ENCODE measurements around the gene GRIN1.
"Not testable (repeated sequence)": the region's sequence is repeated elsewhere in the genome, so short reads cannot be mapped to it uniquely, and the experiment has no call there.

GRIN1 gene

DNA sequence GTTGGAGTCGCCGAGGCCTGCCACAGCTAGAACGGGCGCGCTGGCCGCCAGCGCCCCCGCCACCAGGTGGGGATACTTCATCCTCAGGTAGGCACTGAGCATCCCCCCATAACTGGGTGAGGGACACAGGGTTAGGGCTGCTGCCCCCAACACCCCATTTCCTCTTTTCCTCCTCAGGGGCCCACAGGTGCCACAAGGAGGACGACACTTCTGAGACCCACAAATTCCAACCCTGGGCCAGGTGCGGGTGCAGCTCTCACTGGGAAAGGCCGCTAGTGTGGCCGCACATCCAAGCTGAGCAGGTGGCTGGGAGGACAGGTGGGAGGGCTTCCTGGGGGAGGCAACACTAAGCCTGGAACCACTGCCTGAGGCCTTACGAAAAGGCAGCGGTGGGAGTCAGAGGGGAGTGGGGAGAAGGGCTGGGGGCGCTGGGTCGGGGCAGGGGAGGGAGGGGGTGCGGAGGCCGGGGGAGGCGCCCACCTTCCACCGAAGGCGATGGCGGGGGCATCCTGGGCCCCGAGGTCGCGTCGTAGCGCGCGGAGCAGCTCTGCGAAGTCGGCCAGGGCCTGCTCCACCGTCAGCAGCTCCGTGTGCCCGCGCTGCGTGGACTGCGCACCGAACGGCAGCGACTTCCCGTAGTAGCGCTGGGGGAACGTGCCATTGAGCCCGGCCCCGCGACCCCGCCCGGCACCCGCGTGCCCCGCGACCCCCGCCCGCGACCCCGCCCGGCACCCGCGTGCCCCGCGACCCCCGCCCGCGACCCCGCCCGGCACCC lies 25.4 kb upstream of the GRIN1 start:
- Histone ChIP-seq H3K27ac (ENCODE audit: low read depth, low read length) (no peak overlapping the region), H3K36me3 (ENCODE audit: control insufficient read depth, insufficient read depth, low read length) (peaks cover 14% of the 10 kb centered on the region), H3K4me1 (ENCODE audit: control insufficient read depth, insufficient read depth, low read length) (no peaks in the 10 kb centered on the region), H3K4me3 (ENCODE audit: low read depth, low read length) (no peak overlapping the region), H3K9ac (ENCODE audit: low read depth, low read length) (no peak overlapping the region), H3K9me3 (ENCODE audit: control insufficient read depth, insufficient read depth, low read length) (no peaks in the 10 kb centered on the region), H3K27me3 (ENCODE audit: control insufficient read depth, insufficient read depth, low read length) (peaks cover 29% of the 10 kb centered on the region)

DNA sequence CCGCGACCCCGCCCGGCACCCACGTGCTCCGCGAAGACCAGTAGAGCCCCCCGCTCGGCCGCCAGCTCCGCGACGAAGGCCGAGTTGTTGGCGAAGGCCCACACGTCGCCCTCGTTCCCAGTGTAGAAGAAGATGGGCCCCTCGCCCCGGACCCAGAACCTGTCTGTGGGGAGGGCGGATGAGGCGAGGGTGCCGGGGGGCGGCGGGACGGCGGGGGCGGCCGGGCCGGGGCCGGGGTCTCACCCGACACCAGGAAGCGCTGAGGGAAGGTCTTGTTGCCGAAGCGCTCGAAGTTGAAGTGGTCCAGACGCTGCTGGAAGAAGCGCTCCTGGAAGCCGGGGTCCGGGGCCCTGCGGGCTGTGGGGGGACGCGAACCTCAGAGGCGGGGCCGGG lies 24.7 kb upstream of the GRIN1 start:
- H3K27me3 ChIP-seq (ENCODE audit: control insufficient read depth, insufficient read depth, low read length), result peaks cover 29% of the 10 kb centered on the region
- H3K4me1 ChIP-seq (ENCODE audit: control insufficient read depth, insufficient read depth, low read length), result no peaks in the 10 kb centered on the region
- 0 out of 2 replicates have a peak, but pooled peaks cover 7% of the 10 kb centered on the region for H3K36me3 ChIP-seq (ENCODE audit: control insufficient read depth, insufficient read depth, low read length)
- H3K9me3 ChIP-seq (ENCODE audit: control insufficient read depth, insufficient read depth, low read length), result no peaks in the 10 kb centered on the region
- H3K27ac ChIP-seq (ENCODE audit: low read depth, low read length), result no peak overlapping the region
- H3K4me3 ChIP-seq (ENCODE audit: low read depth, low read length), result peak overlapping the region; percentile 47; the same call in 1 of the 2 replicates
- H3K9ac ChIP-seq (ENCODE audit: low read depth, low read length), result no peak overlapping the region

DNA sequence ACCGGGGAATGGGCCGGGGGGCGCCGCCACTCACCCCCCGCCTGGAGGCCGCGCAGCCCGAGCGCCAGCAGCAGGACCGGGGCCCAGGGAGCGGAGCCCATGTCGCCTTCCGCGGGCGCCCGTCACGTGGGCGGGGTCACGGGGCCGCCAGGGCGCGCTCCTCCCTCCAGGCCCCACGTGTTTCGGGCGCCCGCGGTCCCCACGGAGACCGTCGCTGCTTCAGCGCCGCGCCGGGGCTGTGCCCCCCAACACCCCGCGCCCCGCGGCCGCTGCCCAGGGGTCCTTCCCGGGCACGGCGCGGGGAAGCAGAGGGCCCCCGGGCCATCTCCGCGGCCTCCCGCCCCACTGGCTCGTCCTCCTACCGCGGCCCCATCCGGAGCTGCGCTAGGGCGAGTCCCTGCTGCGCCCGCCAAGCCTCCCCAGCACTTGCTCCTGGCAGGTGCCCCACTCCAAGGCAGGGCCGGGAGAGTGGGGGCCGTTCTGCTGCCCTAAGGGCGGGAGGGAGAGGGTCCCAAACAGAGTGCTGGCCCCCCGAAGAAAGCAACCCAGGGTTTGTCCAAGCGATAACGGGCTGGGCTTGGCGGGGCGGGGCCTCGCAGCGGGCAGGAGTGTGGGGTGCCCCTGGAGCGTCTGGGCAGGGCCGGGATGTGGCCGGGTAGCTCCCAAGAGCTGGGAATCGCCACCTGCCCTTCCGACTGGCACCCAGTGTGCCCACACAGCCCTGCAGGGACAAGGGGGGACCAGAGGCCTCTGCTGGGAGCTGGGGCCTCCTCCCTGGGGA lies 24.2 kb upstream of the GRIN1 start, which contains the start of gene DPP7:
DPP7 (minus strand) TSS at position 121 of the 781 bp plus-strand sequence; CDS start at position 101, 20 bp downstream.
- Histone ChIP-seq H3K9ac (ENCODE audit: low read depth, low read length) (no peak within 1 kb of the TSS), H3K9me3 (ENCODE audit: control insufficient read depth, insufficient read depth, low read length) (no peaks in the 10 kb centered on the region), H3K27me3 (ENCODE audit: control insufficient read depth, insufficient read depth, low read length) (peaks cover 29% of the 10 kb centered on the region), H3K4me3 (ENCODE audit: low read depth, low read length) (peak within 1 kb of the TSS; percentile 47; the same call in 1 of the 2 replicates), H3K27ac (ENCODE audit: low read depth, low read length) (no peak within 1 kb of the TSS), H3K36me3 (ENCODE audit: control insufficient read depth, insufficient read depth, low read length) (0 out of 2 replicates have a peak, but pooled peaks cover 4% of the 10 kb centered on the region), H3K4me1 (ENCODE audit: control insufficient read depth, insufficient read depth, low read length) (no peaks in the 10 kb centered on the region)

DNA sequence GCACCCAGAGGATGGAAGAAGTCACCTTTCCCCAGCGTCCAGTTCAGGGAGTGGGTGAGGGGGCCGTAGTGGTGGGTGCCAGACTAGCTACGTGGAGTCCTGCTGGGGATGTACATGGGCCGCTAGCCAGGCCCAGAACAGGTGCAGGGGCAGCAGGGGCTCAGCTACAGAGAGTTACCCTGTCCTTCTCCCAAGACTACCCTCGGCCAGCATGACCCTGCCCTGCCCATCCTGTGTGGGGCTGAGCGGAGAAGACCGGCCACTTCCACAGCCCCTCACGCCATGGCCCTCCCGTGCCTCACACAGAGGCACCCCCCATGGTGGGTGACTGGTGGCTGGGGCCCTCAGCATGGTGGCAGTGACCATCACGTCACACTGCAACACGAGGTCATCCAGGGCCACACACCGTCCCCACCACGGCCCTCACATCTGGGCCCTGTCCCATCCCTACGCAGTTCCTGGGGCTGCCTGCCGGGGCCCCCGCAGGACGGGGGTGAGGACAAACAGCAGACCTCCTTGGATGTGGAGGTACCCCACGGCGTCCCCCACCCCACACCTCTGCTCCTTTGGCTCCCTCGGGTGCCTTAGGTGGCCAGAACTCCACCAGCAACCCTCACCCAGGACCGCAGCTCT lies 23.4 kb upstream of the GRIN1 start:
- Histone ChIP-seq H3K4me3 (ENCODE audit: low read depth, low read length) (no peak overlapping the region), H3K9ac (ENCODE audit: low read depth, low read length) (no peak overlapping the region), H3K4me1 (ENCODE audit: control insufficient read depth, insufficient read depth, low read length) (no peaks in the 10 kb centered on the region), H3K9me3 (ENCODE audit: control insufficient read depth, insufficient read depth, low read length) (no peaks in the 10 kb centered on the region), H3K36me3 (ENCODE audit: control insufficient read depth, insufficient read depth, low read length) (no peaks in the 10 kb centered on the region), H3K27me3 (ENCODE audit: control insufficient read depth, insufficient read depth, low read length) (peaks cover 29% of the 10 kb centered on the region), H3K27ac (ENCODE audit: low read depth, low read length) (no peak overlapping the region)

- Histone ChIP-seq H3K4me1 (ENCODE audit: control insufficient read depth, insufficient read depth, low read length) (no peaks in the 10 kb centered on the region), H3K9ac (ENCODE audit: low read depth, low read length) (no peak overlapping the region), H3K9me3 (ENCODE audit: control insufficient read depth, insufficient read depth, low read length) (no peaks in the 10 kb centered on the region), H3K27me3 (ENCODE audit: control insufficient read depth, insufficient read depth, low read length) (peaks cover 29% of the 10 kb centered on the region), H3K27ac (ENCODE audit: low read depth, low read length) (no peak overlapping the region), H3K4me3 (ENCODE audit: low read depth, low read length) (no peak overlapping the region), H3K36me3 (ENCODE audit: control insufficient read depth, insufficient read depth, low read length) (no peaks in the 10 kb centered on the region)
Observed at GRCh38 chr9:137116027-137116507, 22.9 kb upstream of the GRIN1 start.

DNA sequence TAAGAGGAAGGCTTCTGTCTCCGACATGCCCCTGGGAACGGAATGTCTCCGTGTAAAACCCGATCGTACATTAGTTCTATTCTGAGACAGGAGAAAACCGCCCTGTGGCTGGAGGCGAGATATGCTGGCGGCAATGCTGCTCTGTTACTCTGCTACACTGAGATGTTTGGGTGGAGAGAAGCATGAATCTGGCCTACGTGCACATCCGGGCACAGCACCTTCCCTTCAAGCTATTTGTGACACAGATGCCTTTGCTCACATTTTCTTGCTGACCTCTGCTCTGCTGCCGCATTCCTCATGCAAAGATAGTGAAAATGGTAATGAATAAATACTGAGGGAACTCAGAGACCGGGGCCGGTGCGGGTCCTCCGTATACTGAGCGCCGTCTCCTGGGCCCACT lies 22.2 kb upstream of the GRIN1 start:
- H3K9me3 ChIP-seq (ENCODE audit: control insufficient read depth, insufficient read depth, low read length), result no peaks in the 10 kb centered on the region
- peaks cover 29% of the 10 kb centered on the region for H3K27me3 ChIP-seq (ENCODE audit: control insufficient read depth, insufficient read depth, low read length)
- no peak overlapping the region for H3K27ac ChIP-seq (ENCODE audit: low read depth, low read length)
- H3K9ac ChIP-seq (ENCODE audit: low read depth, low read length), result no peak overlapping the region
- no peaks in the 10 kb centered on the region for H3K4me1 ChIP-seq (ENCODE audit: control insufficient read depth, insufficient read depth, low read length)
- H3K36me3 ChIP-seq (ENCODE audit: control insufficient read depth, insufficient read depth, low read length), result no peaks in the 10 kb centered on the region
- H3K4me3 ChIP-seq (ENCODE audit: low read depth, low read length), result no peak overlapping the region

- Histone ChIP-seq H3K27ac (ENCODE audit: low read depth, low read length) (no peak overlapping the region), H3K9ac (ENCODE audit: low read depth, low read length) (no peak overlapping the region), H3K4me1 (ENCODE audit: control insufficient read depth, insufficient read depth, low read length) (no peaks in the 10 kb centered on the region), H3K9me3 (ENCODE audit: control insufficient read depth, insufficient read depth, low read length) (no peaks in the 10 kb centered on the region), H3K36me3 (ENCODE audit: control insufficient read depth, insufficient read depth, low read length) (no peaks in the 10 kb centered on the region), H3K27me3 (ENCODE audit: control insufficient read depth, insufficient read depth, low read length) (peaks cover 29% of the 10 kb centered on the region), H3K4me3 (ENCODE audit: low read depth, low read length) (no peak overlapping the region)
Observed at GRCh38 chr9:137117269-137117731, 21.7 kb upstream of the GRIN1 start.

DNA sequence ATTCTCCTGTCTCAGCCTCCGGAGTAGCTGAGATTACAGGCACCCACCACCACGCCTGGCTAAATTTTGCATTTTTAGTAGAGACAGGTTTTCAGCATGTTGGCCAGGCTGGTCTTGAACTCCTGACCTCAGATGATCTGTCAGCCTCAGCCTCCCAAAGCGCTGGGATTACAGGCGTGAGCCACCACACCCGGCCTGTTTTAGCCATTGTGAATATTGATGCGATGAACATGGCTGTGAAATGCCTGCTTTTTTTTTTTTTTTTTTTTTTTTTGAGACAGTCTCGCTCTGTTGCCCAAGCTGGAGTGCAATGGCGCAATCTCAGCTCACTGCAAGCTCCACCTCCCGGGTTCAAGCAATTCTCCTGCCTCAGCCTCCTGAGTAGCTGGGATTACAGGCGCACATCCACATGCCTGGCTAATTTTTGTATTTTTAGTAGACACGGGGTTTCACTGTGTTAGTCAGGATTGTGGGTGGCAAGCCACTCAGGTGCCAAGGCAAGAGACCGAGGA lies 20.8 kb upstream of the GRIN1 start:
- H3K9me3 ChIP-seq (ENCODE audit: control insufficient read depth, insufficient read depth, low read length); H3K4me1 ChIP-seq (ENCODE audit: control insufficient read depth, insufficient read depth, low read length); H3K36me3 ChIP-seq (ENCODE audit: control insufficient read depth, insufficient read depth, low read length); H3K27ac ChIP-seq (ENCODE audit: low read depth, low read length); H3K9ac ChIP-seq (ENCODE audit: low read depth, low read length); H3K4me3 ChIP-seq (ENCODE audit: low read depth, low read length): not testable (repeated sequence)
- H3K27me3 ChIP-seq (ENCODE audit: control insufficient read depth, insufficient read depth, low read length), result peaks cover 25% of the 10 kb centered on the region

DNA sequence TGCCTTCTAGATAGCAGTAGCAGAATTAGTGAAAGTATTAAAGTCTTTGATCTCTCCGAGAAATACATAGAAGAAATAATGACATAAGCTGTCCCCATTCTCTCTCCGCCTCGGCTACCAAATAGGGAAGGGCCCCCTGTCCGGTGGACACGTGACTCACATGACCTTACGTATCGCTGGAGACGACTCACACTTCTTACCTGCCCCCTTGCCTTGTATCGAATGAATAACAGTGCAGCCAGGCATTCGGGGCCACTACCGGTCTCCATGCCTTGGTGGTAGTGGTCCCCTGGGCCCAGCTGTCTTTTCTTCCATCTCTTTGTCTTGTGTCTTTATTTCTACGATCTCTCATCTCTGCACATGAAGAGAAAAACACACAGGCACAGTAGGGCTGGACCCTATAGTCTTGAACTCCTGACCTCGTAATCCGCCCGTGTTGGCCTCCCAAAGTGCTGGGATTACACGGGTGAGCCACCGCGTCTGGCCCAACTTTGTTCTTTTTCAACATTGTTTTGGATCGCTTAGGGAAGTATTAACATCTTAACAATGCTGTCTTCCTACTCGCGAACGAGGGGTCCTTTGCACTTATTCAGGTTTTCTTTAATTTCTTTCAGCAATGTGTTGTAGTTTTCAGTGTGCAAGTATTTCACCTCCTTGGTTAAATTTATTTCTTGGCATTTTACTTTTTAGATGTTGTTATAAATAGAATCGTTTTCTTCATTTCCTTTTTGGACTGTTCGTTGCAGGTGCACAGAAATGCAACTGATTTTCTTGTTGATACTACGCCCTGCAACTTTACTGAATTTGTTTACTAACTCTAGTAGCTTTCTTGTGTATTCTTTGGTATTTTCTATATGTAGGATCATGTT lies 16.8 kb upstream of the GRIN1 start:
- H3K9ac ChIP-seq (ENCODE audit: low read depth, low read length); H3K27ac ChIP-seq (ENCODE audit: low read depth, low read length); H3K27me3 ChIP-seq (ENCODE audit: control insufficient read depth, insufficient read depth, low read length); H3K9me3 ChIP-seq (ENCODE audit: control insufficient read depth, insufficient read depth, low read length); H3K4me3 ChIP-seq (ENCODE audit: low read depth, low read length); H3K36me3 ChIP-seq (ENCODE audit: control insufficient read depth, insufficient read depth, low read length); H3K4me1 ChIP-seq (ENCODE audit: control insufficient read depth, insufficient read depth, low read length): not testable (repeated sequence)

DNA sequence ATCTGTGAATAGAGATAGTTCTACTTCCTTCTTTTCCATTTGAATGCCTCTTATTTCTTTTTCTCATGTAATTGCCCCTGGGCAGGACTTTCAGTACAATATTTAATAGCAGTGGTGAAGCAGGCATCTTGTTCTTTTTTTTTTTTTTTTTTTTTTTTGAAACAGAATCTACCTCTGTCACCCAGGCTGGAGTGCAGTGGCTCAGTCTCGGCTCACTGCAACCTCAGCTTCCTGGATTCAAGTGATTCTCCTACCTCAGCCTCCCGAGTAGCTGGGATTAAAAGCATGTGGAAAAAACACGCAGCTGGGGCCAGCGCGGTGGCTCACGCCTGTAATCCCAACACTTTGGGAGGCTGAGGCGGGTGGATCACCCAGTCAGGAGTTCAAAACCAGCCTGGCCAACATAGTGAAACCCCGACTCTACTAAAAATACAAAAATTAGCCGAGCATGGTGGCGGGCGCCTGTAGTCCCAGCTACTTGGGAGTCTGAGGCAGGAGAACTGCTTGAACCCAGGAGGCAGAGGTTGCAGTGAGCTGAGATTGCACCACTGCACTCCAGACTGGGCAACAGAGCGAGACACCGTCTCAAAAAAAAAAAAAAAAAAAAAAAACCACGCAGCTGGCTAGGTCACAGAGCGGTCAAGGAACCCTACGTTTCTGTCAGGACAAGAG lies 16.0 kb upstream of the GRIN1 start:
- H3K27me3 ChIP-seq (ENCODE audit: control insufficient read depth, insufficient read depth, low read length); H3K27ac ChIP-seq (ENCODE audit: low read depth, low read length); H3K4me3 ChIP-seq (ENCODE audit: low read depth, low read length); H3K36me3 ChIP-seq (ENCODE audit: control insufficient read depth, insufficient read depth, low read length); H3K4me1 ChIP-seq (ENCODE audit: control insufficient read depth, insufficient read depth, low read length); H3K9ac ChIP-seq (ENCODE audit: low read depth, low read length); H3K9me3 ChIP-seq (ENCODE audit: control insufficient read depth, insufficient read depth, low read length): not testable (repeated sequence)

Data from HUES48 (cell line).